Liver (tissue), 9 donors: ENCODE results near the gene H1-8. TPM values are rescaled to one million over a fixed set of nuclear protein-coding genes. Genes with fewer than 3 reads are reported as not detected.
"Not testable (repeated sequence)": the region's sequence is repeated elsewhere in the genome, so short reads cannot be mapped to it uniquely, and the experiment has no call there.

Experiments
- DNase-seq: peaks from one replicate; pipeline ENCODE4 v3.0.0-alpha.2; 2017; ENCODE audit warnings: low spot score
- H3K27ac ChIP-seq, 2 donors: one replicate each; pipeline ENCODE4 v1.7.0; 2013; ENCODE audit warnings: inconsistent platforms in 2 of 2, low read length in 2 of 2, control low read depth in 1 of 2, low read depth in 1 of 2, mild to moderate bottlenecking in 1 of 2
- H3K27me3 ChIP-seq, 4 donors: one replicate each; pipeline versions ENCODE4 v1.6.1 to v1.7.0; 2013; ENCODE audit warnings: low read length in 3 of 4, inconsistent platforms in 1 of 4, mild to moderate bottlenecking in 1 of 4, moderate library complexity in 1 of 4; ENCODE audit not compliant: control insufficient read depth in 4 of 4, insufficient read depth in 4 of 4
- H3K36me3 ChIP-seq, 4 donors: one replicate each; pipeline versions ENCODE4 v1.6.1 to v1.7.0; 2013; ENCODE audit warnings: low read length in 3 of 4, mild to moderate bottlenecking in 3 of 4, low read depth in 1 of 4, moderate library complexity in 1 of 4; ENCODE audit not compliant: control insufficient read depth in 4 of 4, insufficient read depth in 3 of 4
- H3K4me1 ChIP-seq, 4 donors: one replicate each; pipeline versions ENCODE4 v1.6.1 to v1.7.0; 2013; ENCODE audit warnings: low read length in 3 of 4, mild to moderate bottlenecking in 3 of 4, moderate library complexity in 1 of 4; ENCODE audit not compliant: control insufficient read depth in 4 of 4, insufficient read depth in 4 of 4
- H3K4me3 ChIP-seq, 3 donors: one replicate each; pipeline versions ENCODE4 v1.6.1 to v1.7.0; 2013; ENCODE audit warnings: low read length in 3 of 3, control low read depth in 1 of 3, low read depth in 1 of 3, mild to moderate bottlenecking in 1 of 3
- H3K9ac ChIP-seq, 2 donors: one replicate each; pipeline ENCODE4 v1.7.0; 2013; ENCODE audit warnings: low read length in 2 of 2, mild to moderate bottlenecking in 2 of 2, moderate library complexity in 2 of 2, control low read depth in 1 of 2, low read depth in 1 of 2
- H3K9me3 ChIP-seq, 4 donors: one replicate each; pipeline versions ENCODE4 v1.6.1 to v1.7.0; 2013; ENCODE audit warnings: low read length in 3 of 4; ENCODE audit not compliant: control insufficient read depth in 4 of 4
- CTCF ChIP-seq: fragments of 150-350 bp; IDR thresholded peaks from 2 replicates; pipeline ENCODE4 v1.5.1; 2017; ENCODE audit warnings: improper control_type of control experiment, low read depth, low read length; ENCODE audit not compliant: missing input control
- EGR1 ChIP-seq, 2 donors: IDR thresholded peaks; 2 replicates each; pipeline ENCODE4 v1.6.1; 2016 to 2018; ENCODE audit warnings: antibody characterized with exemption in 2 of 2, low read depth in 2 of 2
- FOXA1 ChIP-seq: IDR thresholded peaks from 2 replicates; pipeline ENCODE4 v1.6.1; 2016; ENCODE audit warnings: antibody characterized with exemption
- FOXA2 ChIP-seq: IDR thresholded peaks from 2 replicates; pipeline ENCODE4 v1.6.1; 2016; ENCODE audit warnings: antibody characterized with exemption
- GABPA ChIP-seq, 2 donors: IDR thresholded peaks in 1 of 2; conservative IDR thresholded peaks in 1 of 2; 2 replicates each; pipeline ENCODE4 v1.6.1; 2016; ENCODE audit warnings: antibody characterized with exemption in 2 of 2, mild to moderate bottlenecking in 1 of 2, moderate library complexity in 1 of 2
- HNF4A ChIP-seq, 2 donors: conservative IDR thresholded peaks; 2 replicates each; pipeline ENCODE4 v1.6.1; 2016; ENCODE audit warnings: antibody characterized with exemption in 2 of 2, mild to moderate bottlenecking in 2 of 2
- JUND ChIP-seq, 2 donors: IDR thresholded peaks; 2 replicates each; pipeline ENCODE4 v1.6.1; 2016; ENCODE audit warnings: antibody characterized with exemption in 2 of 2
- MAX ChIP-seq: IDR thresholded peaks from 2 replicates; pipeline ENCODE4 v1.6.1; 2016; ENCODE audit warnings: antibody characterized with exemption
- NR2F2 ChIP-seq: IDR thresholded peaks from 2 replicates; pipeline ENCODE4 v1.6.1; 2016; ENCODE audit warnings: antibody characterized with exemption
- RAD21 ChIP-seq, 2 donors: IDR thresholded peaks; 2 replicates each; pipeline ENCODE4 v1.6.1; 2016; ENCODE audit warnings: antibody characterized with exemption in 2 of 2, mild to moderate bottlenecking in 2 of 2
- REST ChIP-seq: IDR thresholded peaks from 2 replicates; pipeline ENCODE4 v1.6.1; 2016; ENCODE audit warnings: antibody characterized with exemption, mild to moderate bottlenecking
- RXRA ChIP-seq, 2 donors: IDR thresholded peaks; 2 replicates each; pipeline ENCODE4 v1.6.1; 2017 to 2018; ENCODE audit warnings: antibody characterized with exemption in 2 of 2, mild to moderate bottlenecking in 1 of 2
- SP1 ChIP-seq: IDR thresholded peaks from 2 replicates; pipeline ENCODE4 v1.6.1; 2018; ENCODE audit warnings: antibody characterized with exemption, mild to moderate bottlenecking
- TAF1 ChIP-seq: conservative IDR thresholded peaks from 2 replicates; pipeline ENCODE4 v1.6.1; 2016; ENCODE audit warnings: antibody characterized with exemption, mild to moderate bottlenecking
- YY1 ChIP-seq: IDR thresholded peaks from 2 replicates; pipeline ENCODE4 v1.6.1; 2016; ENCODE audit warnings: antibody characterized with exemption, mild to moderate bottlenecking
- ZBTB33 ChIP-seq: IDR thresholded peaks from 2 replicates; pipeline ENCODE4 v1.6.1; 2016; ENCODE audit warnings: antibody characterized with exemption
- WGBS: extraction: QIAGEN DNeasy Blood & Tissue Kit; methylation state at CpG from one replicate; pipeline ENCODE4 v1.1.7; 2013; 5-methylcytosine and 5-hydroxymethylcytosine counted together
- polyA plus RNA-seq, 2 donors: library from polyadenylated mRNA; stranded (reverse) in 1 of 2; unstranded in 1 of 2; fragments of 200-250 nt in 1 of 2; fragments of >200 nt in 1 of 2; fragmentation: Nextera tagmentation in 1 of 2; extraction: Ambion mirVana in 1 of 2; gene quantifications; one replicate each; pipeline versions ENCODE4 v1.2.1 to v1.2.3, GENCODE V29; 2013 to 2015
- total RNA-seq, 2 donors: library from RNA; depleted of rRNA; stranded (reverse); fragments of >200 nt; gene quantifications; one replicate each; pipeline ENCODE4 v1.2.3, GENCODE V29; 2014
- donor health status: healthy.
- donor health status: healthy.
- donor health status: healthy.
- donor health status: healthy.
- donor health status: healthy.

The H1-8 gene
- total and polyA plus RNA-seq, 4 donors: not detected

GRCh38 chr3:129493206-129493605 is 49.8 kb upstream of the H1-8 start:
- Histone ChIP-seq H3K9ac (no peak overlapping the region), H3K27me3 (no peaks in the 10 kb centered on the region), H3K36me3 (peaks cover 0 to 9% (median 0%) of the 10 kb centered on the region in 4 donors), H3K4me3 (no peak overlapping the region), H3K9me3 (no peaks in the 10 kb centered on the region), H3K4me1 (peaks cover 0 to 10% (median 7%) of the 10 kb centered on the region in 4 donors), H3K27ac (no peak overlapping the region)
- TF ChIP-seq REST (no peak), GABPA (IDR thresholded peaks at IDR 0.05 in 1 of 2, conservative IDR thresholded peaks at IDR 0.05 in 1 of 2) (no peak), RAD21 (IDR thresholded peaks at IDR 0.05) (no peak), JUND (IDR thresholded peaks at IDR 0.05) (no peak), NR2F2 (no peak), RXRA (IDR thresholded peaks at IDR 0.05) (no peak), TAF1 (no peak), SP1 (no peak), ZBTB33 (no peak), MAX (no peak), YY1 (no peak), CTCF (no peak), FOXA2 (no peak), HNF4A (conservative IDR thresholded peaks at IDR 0.05) (no peak), FOXA1 (no peak), EGR1 (IDR thresholded peaks at IDR 0.05; ENCODE audit: low read depth in 2 of 2) (no peak)
- no peak for DNase-seq
- WGBS: 95% methylated on average over 4 of the region's 4 CpGs

- TF ChIP-seq RAD21 (IDR thresholded peaks at IDR 0.05): peak in 1 of 2 donors; percentile 4
- H3K4me3 ChIP-seq, H3K36me3 ChIP-seq, DNase-seq, H3K9ac ChIP-seq, H3K9me3 ChIP-seq, H3K27me3 ChIP-seq: not testable (repeated sequence)
- Histone ChIP-seq H3K4me1 (peaks cover 4 to 10% (median 8%) of the 10 kb centered on the region in 4 donors), H3K27ac (peak overlapping the region; percentile 17 to 28)
- WGBS: 83% methylated on average over 5 of the region's 5 CpGs
These were observed 48.5 kb upstream of the H1-8 start for GRCh38 chr3:129494499-129494898.
